HepG2 (cell line): ENCODE data around the gene TWIST2. TPM values are rescaled to one million over a fixed set of nuclear protein-coding genes. Genes with fewer than 3 reads are reported as not detected.

Experiments
- ATAC-seq: fragments of 200-7000 bp; cut with Tn5 transposase; 3 replicates; pipeline ENCODE4 v1.9.1; 2020; ENCODE audit warnings: mild to moderate bottlenecking, moderate library complexity
- BruUV-seq: library from RNA; stranded (reverse); fragments of 400-500 nt; replicated peaks from 2 replicates; lab custom pipeline; 2021; lab: Mats Ljungman, UMichigan
- CTCF ChIA-PET: fragments of 300-600 bp; formaldehyde crosslinking; extraction: SDS; loops from one replicate; lab custom pipeline; 2021; ENCODE audit warnings: low total read pairs, inconsistent platforms, low intra/inter-chr PET ratio; lab: Yijun Ruan, JAX
- POLR2A ChIA-PET: fragments of 350-600 bp; sonication (Branson Sonifier 250); formaldehyde crosslinking; loops from one replicate; lab custom pipeline; 2020; ENCODE audit warnings: antibody characterized with exemption, inconsistent platforms; lab: Yijun Ruan, JAX
- DNase-seq: peaks from one replicate; pipeline ENCODE4 v3.0.0-alpha.2; 2015; ENCODE audit warnings: low spot score
- FAIRE-seq: peaks from 3 replicates; lab custom pipeline; 2011; peaks lifted over from hg19 to GRCh38; lab: Jason Lieb, UNC
- H2AFZ ChIP-seq: one replicate; pipeline ENCODE4 v1.6.1; 2011; ENCODE audit warnings: low read length, inconsistent platforms
- H3K27ac ChIP-seq: fragments of 300-600 bp; 3 replicates; pipeline ENCODE4 v1.8.0; 2011; ENCODE audit warnings: mixed run types, mild to moderate bottlenecking, mixed read lengths, low read length, inconsistent platforms; ENCODE audit not compliant: insufficient read depth; ENCODE audit errors: extremely low read length
- H3K27me3 ChIP-seq, 2 experiments: fragments of 200-600 bp in 1 of 2; 2 replicates in 1 of 2; 3 replicates in 1 of 2; pipeline versions ENCODE4 v1.6.0 to v1.8.0; 2011; ENCODE audit warnings: low read length in 2 of 2, mild to moderate bottlenecking in 2 of 2, moderate library complexity in 2 of 2, inconsistent platforms in 1 of 2; ENCODE audit not compliant: insufficient read depth in 2 of 2, control insufficient read depth in 1 of 2
- H3K36me3 ChIP-seq, 2 experiments: fragments of 200-600 bp in 1 of 2; replicated peaks in 1 of 2; 2 replicates in 1 of 2; 3 replicates in 1 of 2; pipeline versions ENCODE4 v1.5.1 to v1.8.0; 2011; ENCODE audit warnings: low read length in 2 of 2, inconsistent platforms in 1 of 2; ENCODE audit not compliant: insufficient read depth in 2 of 2, control insufficient read depth in 1 of 2
- H3K4me1 ChIP-seq: 2 replicates; pipeline ENCODE4 v1.5.1; 2012; ENCODE audit warnings: low read length, inconsistent platforms; ENCODE audit not compliant: insufficient read depth
- H3K4me2 ChIP-seq: 2 replicates; pipeline ENCODE4 v1.6.0; 2011; ENCODE audit warnings: low read depth, low read length, inconsistent platforms
- H3K4me3 ChIP-seq, 3 experiments: fragments of 200-600 bp in 1 of 3; sonication (generic), shearing (Covaris generic) in 1 of 3; replicated peaks in 1 of 3; 2 replicates each; pipeline ENCODE4 v1.5.1; 2011 to 2016; ENCODE audit warnings: low read length in 3 of 3, inconsistent platforms in 2 of 3, low read depth in 2 of 3, mild to moderate bottlenecking in 2 of 3, control low read depth in 1 of 3, mixed read lengths in 1 of 3; ENCODE audit not compliant: insufficient read depth in 1 of 3
- H3K79me2 ChIP-seq: one replicate; pipeline ENCODE4 v1.6.1; 2011; ENCODE audit warnings: low read length, inconsistent platforms; ENCODE audit not compliant: insufficient read depth
- H3K9ac ChIP-seq: 2 replicates; pipeline ENCODE4 v1.6.0; 2011; ENCODE audit warnings: mild to moderate bottlenecking, low read depth, low read length, inconsistent platforms; ENCODE audit not compliant: insufficient read depth
- H3K9me3 ChIP-seq: 2 replicates; pipeline ENCODE4 v1.5.1; 2012; ENCODE audit warnings: mild to moderate bottlenecking, low read length
- H4K20me1 ChIP-seq: 2 replicates; pipeline ENCODE4 v1.6.0; 2011; ENCODE audit warnings: inconsistent platforms, mild to moderate bottlenecking, low read length, moderate library complexity; ENCODE audit not compliant: insufficient read depth
- FOXJ3 ChIP-seq: sonication (generic); formaldehyde crosslinking; IDR thresholded peaks from 2 replicates; pipeline ENCODE4 v1.4.0; 2020; ENCODE audit warnings: missing genetic modification reagents, mild to moderate bottlenecking, borderline replicate concordance
- JARID2 ChIP-seq: sonication (generic); formaldehyde crosslinking; IDR thresholded peaks from 2 replicates; pipeline ENCODE4 v1.8.1; 2023; ENCODE audit warnings: missing genetic modification reagents, inconsistent platforms; ENCODE audit not compliant: insufficient replicate concordance
- MYNN ChIP-seq: sonication (generic); formaldehyde crosslinking; IDR thresholded peaks from 2 replicates; pipeline ENCODE4 v1.4.0; 2020; ENCODE audit warnings: mild to moderate bottlenecking, low read depth, missing genetic modification reagents
- PAF1 ChIP-seq: IDR thresholded peaks from 2 replicates; pipeline ENCODE4 v1.6.1; 2016; ENCODE audit warnings: missing genetic modification reagents, missing compliant biosample characterization
- WGBS: methylation state at CpG from one replicate; pipeline ENCODE4 v1.1.6; 2017; ENCODE audit warnings: low lambda C conversion rate; 5-methylcytosine and 5-hydroxymethylcytosine counted together
- in situ Hi-C: cut with HindIII; loops from 2 replicates; pipeline ENCODE4 v1.10.0; 2017; ENCODE audit warnings: low pct_unique_long_range_greater_than_20kb; ENCODE audit not compliant: extremely low pct_ligation_motif_present
- intact Hi-C: fragments of 100-400 bp; cut with micrococcal nuclease; formaldehyde crosslinking; loops from one replicate; pipeline ENCODE4 v1.10.0; 2022; ENCODE audit not compliant: unreplicated experiment
- polyA plus RNA-seq, 8 experiments: library from polyadenylated mRNA; depleted of rRNA in 3 of 8; stranded (reverse) in 7 of 8; unstranded in 1 of 8; fragments of >200 nt; fragmentation: Illumina TruSeq in 4 of 8; extraction: Trizol in 4 of 8; gene quantifications; 2 replicates each; pipeline versions ENCODE4 v1.2.1 to v1.2.3, GENCODE V29; 2011 to 2016; ENCODE audit warnings: low read depth in 4 of 8, missing spikeins in 1 of 8, mixed read lengths in 1 of 8; ENCODE audit not compliant: insufficient read depth in 1 of 8
- total RNA-seq, 5 experiments: library from RNA; depleted of rRNA; stranded (reverse); fragments of >200 nt; fragmentation: Illumina TruSeq; extraction: Trizol; gene quantifications; 2 replicates each; pipeline ENCODE4 v1.2.3, GENCODE V29; 2016; ENCODE audit warnings: low read depth in 1 of 5
- TF ChIP-seq, protein P1 (sequence below): sonication (generic); formaldehyde crosslinking; IDR thresholded peaks from 2 replicates; pipeline ENCODE4 v1.5.1; 2020; ENCODE audit warnings: mild to moderate bottlenecking, missing genetic modification reagents, moderate library complexity
- TF ChIP-seq, protein P2 (sequence below): fragments of 450-650 bp; IDR thresholded peaks from 2 replicates; pipeline ENCODE4 v1.6.1; 2017; ENCODE audit warnings: mild to moderate bottlenecking
- TF ChIP-seq, protein P3 (sequence below): sonication (generic); formaldehyde crosslinking; IDR thresholded peaks from 2 replicates; pipeline ENCODE4 v1.4.0; 2020; ENCODE audit warnings: mild to moderate bottlenecking, low read depth, missing genetic modification reagents

Gene TWIST2
- total and polyA plus RNA-seq, 2 of the 13 experiments (the other 11 are each of a cell fraction or from before 2014, with no cell fraction given): 0.08 to 0.11 TPM

DNA sequence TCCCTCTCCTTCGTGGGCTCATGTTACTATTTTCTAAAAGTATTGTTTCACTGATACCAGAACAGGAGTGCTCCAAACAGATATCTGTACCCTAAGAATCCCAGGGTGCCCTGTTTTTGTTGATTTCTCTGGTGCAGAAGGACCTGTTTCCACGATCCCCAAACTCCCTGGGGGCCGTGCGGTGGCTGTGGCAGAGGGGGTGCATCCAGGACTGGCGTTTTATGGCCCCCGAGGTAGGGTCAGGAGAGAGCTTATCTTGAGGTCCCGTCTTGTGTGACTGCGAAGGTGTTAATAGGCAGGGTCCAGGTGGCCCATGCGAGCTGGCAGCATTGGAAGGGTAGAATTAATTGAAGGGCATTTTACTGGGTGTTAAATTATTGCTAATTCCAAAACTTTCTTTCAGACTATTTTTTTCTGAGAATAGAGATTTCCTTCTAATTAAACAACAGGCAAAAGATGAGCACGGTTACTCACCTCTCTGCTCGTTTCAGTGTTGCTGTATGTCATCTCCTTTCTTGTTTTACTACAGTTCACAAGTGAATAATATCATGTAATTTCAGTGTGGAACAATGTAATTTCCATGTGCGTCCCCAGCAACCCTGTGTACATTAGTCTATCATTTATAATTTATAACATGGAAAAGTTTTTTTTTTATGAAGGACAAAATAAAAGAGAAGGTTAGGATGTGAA lies 8.2 kb downstream of the TWIST2 start:
- Histone ChIP-seq H3K27me3 (peaks cover 2 to 61% of the 10 kb centered on the region in 2 experiments; a peak in 4 of 5 replicates), H3K9me3 (no peaks in the 10 kb centered on the region), H4K20me1 (no peaks in the 10 kb centered on the region), H3K36me3 (no peaks in the 10 kb centered on the region), H3K27ac (no peak overlapping the region), H2AFZ (no peak overlapping the region), H3K4me2 (no peak overlapping the region), H3K4me1 (no peaks in the 10 kb centered on the region), H3K79me2 (no peaks in the 10 kb centered on the region), H3K4me3 (no peak overlapping the region), H3K9ac (no peak overlapping the region)
- POLR2A ChIA-PET: no interaction called here
- DNase-seq: no peak
- in situ Hi-C loops (no loop called here), intact Hi-C loops (no loop called here)
- BruUV-seq: no TSS peak
- ATAC-seq: no peak
- CTCF ChIA-PET: no interaction called here
- 42% methylated on average over 12 of the region's 12 CpGs for WGBS
- no peak for FAIRE-seq
- TF ChIP-seq PAF1 (no peak), FOXJ3 (CRISPR knock-in tag) (no peak), MYNN (no peak), JARID2 (CRISPR knock-in tag) (no peak)
- TF ChIP-seq, protein P1, sequence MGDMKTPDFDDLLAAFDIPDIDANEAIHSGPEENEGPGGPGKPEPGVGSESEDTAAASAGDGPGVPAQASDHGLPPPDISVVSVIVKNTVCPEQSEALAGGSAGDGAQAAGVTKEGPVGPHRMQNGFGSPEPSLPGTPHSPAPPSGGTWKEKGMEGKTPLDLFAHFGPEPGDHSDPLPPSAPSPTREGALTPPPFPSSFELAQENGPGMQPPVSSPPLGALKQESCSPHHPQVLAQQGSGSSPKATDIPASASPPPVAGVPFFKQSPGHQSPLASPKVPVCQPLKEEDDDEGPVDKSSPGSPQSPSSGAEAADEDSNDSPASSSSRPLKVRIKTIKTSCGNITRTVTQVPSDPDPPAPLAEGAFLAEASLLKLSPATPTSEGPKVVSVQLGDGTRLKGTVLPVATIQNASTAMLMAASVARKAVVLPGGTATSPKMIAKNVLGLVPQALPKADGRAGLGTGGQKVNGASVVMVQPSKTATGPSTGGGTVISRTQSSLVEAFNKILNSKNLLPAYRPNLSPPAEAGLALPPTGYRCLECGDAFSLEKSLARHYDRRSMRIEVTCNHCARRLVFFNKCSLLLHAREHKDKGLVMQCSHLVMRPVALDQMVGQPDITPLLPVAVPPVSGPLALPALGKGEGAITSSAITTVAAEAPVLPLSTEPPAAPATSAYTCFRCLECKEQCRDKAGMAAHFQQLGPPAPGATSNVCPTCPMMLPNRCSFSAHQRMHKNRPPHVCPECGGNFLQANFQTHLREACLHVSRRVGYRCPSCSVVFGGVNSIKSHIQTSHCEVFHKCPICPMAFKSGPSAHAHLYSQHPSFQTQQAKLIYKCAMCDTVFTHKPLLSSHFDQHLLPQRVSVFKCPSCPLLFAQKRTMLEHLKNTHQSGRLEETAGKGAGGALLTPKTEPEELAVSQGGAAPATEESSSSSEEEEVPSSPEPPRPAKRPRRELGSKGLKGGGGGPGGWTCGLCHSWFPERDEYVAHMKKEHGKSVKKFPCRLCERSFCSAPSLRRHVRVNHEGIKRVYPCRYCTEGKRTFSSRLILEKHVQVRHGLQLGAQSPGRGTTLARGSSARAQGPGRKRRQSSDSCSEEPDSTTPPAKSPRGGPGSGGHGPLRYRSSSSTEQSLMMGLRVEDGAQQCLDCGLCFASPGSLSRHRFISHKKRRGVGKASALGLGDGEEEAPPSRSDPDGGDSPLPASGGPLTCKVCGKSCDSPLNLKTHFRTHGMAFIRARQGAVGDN (CRISPR knock-in tag): no peak
- TF ChIP-seq, protein P2, sequence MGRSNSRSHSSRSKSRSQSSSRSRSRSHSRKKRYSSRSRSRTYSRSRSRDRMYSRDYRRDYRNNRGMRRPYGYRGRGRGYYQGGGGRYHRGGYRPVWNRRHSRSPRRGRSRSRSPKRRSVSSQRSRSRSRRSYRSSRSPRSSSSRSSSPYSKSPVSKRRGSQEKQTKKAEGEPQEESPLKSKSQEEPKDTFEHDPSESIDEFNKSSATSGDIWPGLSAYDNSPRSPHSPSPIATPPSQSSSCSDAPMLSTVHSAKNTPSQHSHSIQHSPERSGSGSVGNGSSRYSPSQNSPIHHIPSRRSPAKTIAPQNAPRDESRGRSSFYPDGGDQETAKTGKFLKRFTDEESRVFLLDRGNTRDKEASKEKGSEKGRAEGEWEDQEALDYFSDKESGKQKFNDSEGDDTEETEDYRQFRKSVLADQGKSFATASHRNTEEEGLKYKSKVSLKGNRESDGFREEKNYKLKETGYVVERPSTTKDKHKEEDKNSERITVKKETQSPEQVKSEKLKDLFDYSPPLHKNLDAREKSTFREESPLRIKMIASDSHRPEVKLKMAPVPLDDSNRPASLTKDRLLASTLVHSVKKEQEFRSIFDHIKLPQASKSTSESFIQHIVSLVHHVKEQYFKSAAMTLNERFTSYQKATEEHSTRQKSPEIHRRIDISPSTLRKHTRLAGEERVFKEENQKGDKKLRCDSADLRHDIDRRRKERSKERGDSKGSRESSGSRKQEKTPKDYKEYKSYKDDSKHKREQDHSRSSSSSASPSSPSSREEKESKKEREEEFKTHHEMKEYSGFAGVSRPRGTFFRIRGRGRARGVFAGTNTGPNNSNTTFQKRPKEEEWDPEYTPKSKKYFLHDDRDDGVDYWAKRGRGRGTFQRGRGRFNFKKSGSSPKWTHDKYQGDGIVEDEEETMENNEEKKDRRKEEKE: no peak
- TF ChIP-seq, protein P3, sequence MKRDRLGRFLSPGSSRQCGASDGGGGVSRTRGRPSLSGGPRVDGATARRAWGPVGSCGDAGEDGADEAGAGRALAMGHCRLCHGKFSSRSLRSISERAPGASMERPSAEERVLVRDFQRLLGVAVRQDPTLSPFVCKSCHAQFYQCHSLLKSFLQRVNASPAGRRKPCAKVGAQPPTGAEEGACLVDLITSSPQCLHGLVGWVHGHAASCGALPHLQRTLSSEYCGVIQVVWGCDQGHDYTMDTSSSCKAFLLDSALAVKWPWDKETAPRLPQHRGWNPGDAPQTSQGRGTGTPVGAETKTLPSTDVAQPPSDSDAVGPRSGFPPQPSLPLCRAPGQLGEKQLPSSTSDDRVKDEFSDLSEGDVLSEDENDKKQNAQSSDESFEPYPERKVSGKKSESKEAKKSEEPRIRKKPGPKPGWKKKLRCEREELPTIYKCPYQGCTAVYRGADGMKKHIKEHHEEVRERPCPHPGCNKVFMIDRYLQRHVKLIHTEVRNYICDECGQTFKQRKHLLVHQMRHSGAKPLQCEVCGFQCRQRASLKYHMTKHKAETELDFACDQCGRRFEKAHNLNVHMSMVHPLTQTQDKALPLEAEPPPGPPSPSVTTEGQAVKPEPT (CRISPR knock-in tag): no peak
- TF ChIP-seq, all 625 proteins: peak for 0
